ENCODE data around the gene PLAU.

The PLAU gene

DNA sequence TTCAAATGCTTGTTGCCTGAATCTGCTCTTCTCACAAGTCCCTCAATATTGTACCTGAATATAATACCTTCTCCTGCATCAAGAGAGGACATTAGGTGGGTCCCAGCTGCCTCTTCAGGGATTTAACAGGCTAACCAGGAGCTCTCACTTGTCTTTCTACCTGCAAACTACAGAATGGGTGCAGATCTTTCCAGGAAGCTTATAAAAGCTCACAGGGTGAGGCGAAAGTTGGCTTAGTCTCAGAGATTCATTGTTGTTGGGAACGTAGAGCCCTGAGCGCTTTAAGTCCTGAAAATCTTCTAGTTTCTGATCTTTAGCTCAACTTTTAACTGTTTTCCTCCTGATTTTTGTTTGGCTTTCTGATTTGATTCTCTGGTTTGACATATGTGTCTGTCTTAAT lies 25.0 kb downstream of the PLAU start:
- Mint-ChIP-seq H3K4me1 (peaks cover 36% of the 10 kb centered on the region), H3K36me3 (ENCODE audit: low read depth) (no peaks in the 10 kb centered on the region), H3K9me3 (no peaks in the 10 kb centered on the region), H3K4me3 (no peak overlapping the region), H3K27me3 (ENCODE audit: low read depth, poor library complexity) (peaks cover 3% of the 10 kb centered on the region), H3K27ac (no peak overlapping the region)
- DNase-seq, result no peak
- TF ChIP-seq CTCF (IDR thresholded peaks at IDR 0.05), result no peak

DNA sequence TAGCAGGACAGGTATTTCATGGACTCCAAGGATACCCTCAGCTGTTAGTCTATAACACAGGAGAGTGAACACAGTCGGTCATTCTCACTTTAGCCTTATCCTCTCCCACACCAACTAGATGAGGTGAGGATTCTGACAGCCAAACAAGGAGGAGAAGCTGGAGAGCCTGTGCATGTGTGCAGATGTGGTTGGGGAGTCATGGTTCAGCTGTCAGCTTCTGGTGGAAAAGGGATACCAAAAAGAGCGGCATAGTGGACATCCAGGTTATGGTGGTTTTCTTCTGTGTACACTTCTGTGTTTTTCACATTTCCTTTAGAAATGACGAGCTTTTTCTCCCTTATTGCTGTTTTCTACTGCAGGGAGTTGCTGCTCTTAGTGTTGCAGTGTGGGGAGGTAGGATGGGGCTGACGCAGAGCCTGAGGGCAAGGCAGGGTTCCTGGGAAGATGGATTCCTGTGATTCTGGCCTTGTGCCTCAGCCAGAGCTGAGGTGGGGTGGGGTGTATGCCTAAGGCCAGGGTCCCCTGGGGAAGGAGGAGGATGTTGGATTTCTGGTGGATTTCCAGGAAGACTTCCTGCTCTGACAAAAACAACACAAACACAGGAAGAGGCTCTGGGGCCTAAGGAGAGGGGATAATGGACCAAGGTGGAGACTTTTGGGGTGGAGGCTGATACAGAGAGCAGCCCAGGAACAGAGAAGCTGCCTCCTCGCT lies 26.6 kb downstream of the PLAU start:
- H3K4me1 Mint-ChIP-seq, result peaks cover 26% of the 10 kb centered on the region
- H3K27me3 Mint-ChIP-seq (ENCODE audit: low read depth, poor library complexity), result peaks cover 3% of the 10 kb centered on the region
- no peaks in the 10 kb centered on the region for H3K9me3 Mint-ChIP-seq
- H3K4me3 Mint-ChIP-seq, result no peak overlapping the region
- H3K36me3 Mint-ChIP-seq (ENCODE audit: low read depth), result no peaks in the 10 kb centered on the region
- no peak overlapping the region for H3K27ac Mint-ChIP-seq
- TF ChIP-seq CTCF (IDR thresholded peaks at IDR 0.05), result no peak
- DNase-seq, result no peak

DNA sequence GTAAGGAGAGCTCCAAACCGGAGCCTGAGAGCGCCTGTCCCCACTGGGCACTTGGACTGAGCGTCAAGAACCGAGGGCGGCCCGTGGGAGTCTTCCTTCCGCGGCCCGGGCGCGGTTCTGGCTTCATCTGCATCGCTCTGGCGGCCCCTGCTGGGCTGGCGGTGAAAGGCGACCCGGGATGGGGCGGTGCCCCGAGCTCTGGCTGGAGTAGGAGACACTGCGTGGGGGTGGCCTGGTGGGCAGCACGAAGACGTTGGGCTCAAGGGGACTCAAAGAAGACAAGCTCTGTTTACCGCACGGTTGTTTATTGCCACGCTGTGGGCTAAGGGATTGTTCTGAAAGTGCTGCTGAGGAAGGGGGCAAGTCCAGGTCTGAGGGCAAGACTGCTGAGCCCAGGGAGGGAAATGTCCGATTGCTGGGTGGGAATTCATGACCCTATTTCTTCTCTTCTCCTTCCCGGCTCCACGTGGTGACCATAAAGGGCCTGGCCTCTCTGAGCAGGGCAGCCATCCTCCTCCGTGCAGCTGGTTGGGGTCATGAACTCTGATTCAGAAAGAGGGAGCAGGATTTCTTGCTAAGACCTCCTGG lies 29.8 kb downstream of the PLAU start:
- Mint-ChIP-seq H3K9me3 (peaks cover 15% of the 10 kb centered on the region), H3K4me1 (peaks cover 22% of the 10 kb centered on the region), H3K36me3 (ENCODE audit: low read depth) (peaks cover 4% of the 10 kb centered on the region), H3K4me3 (peak overlapping the region; percentile 68), H3K27me3 (ENCODE audit: low read depth, poor library complexity) (no peaks in the 10 kb centered on the region), H3K27ac (peak overlapping the region; percentile 74)
- DNase-seq, result peak; percentile 92
- TF ChIP-seq CTCF (IDR thresholded peaks at IDR 0.05), result peak; percentile 90

GRCh38 chr10:73941300-73941699 lies 30.4 kb downstream of the PLAU start:
- peaks cover 4% of the 10 kb centered on the region for H3K36me3 Mint-ChIP-seq (ENCODE audit: low read depth)
- H3K9me3 Mint-ChIP-seq, result peaks cover 16% of the 10 kb centered on the region
- peaks cover 28% of the 10 kb centered on the region for H3K4me1 Mint-ChIP-seq
- DNase-seq, result no peak
- no peak overlapping the region for H3K27ac Mint-ChIP-seq
- H3K27me3 Mint-ChIP-seq (ENCODE audit: low read depth, poor library complexity), result no peaks in the 10 kb centered on the region
- H3K4me3 Mint-ChIP-seq, result peak overlapping the region; percentile 68
- no peak for TF ChIP-seq CTCF (IDR thresholded peaks at IDR 0.05)

DNA sequence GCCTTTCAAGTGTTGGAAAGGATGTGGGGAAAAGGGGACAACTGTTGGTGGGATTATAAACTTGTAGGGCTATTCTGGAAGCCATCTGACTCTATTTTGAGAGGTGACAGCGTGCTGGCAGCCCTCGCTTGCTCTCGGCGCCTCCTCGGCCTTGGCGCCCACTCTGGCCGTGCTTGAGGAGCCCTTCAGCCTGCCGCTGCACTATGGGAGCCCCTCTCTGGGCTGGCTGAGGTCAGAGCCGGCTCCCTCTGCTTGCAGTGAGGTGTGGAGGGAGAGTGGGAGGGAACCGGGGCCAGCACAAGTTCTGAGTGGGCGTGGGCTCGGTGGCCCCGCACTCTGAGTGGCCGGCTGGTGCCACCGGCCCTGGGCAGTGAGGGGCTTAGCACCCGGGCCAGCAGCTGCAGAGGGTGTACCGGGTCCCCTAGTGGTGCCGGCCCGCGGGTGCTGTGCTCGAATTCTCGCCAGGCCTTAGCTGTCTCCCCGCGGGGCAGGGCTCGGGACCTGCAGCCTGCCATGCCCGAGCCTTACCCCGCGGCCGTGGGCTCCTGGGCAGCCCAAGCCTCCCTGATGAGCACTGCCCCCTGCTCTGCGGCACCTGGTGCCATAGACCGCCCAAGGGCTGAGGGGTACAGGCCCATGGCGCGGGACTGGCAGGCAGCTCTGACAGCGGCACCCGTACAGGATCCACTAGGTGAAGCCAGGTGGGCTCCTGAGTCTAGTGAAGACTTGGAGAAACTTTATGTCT lies 33.6 kb downstream of the PLAU start:
- no peak for TF ChIP-seq CTCF (IDR thresholded peaks at IDR 0.05)

More for the DNA sequence above, 33.6 kb downstream of the PLAU start:
- Mint-ChIP-seq H3K36me3 (ENCODE audit: low read depth) (peaks cover 4% of the 10 kb centered on the region), H3K27ac (no peak overlapping the region), H3K4me1 (peaks cover 31% of the 10 kb centered on the region), H3K4me3 (no peak overlapping the region), H3K27me3 (ENCODE audit: low read depth, poor library complexity) (no peaks in the 10 kb centered on the region), H3K9me3 (peaks cover 16% of the 10 kb centered on the region)
- DNase-seq, result no peak
